ENCODE measurements around the gene SLIT3. TPM values are rescaled to one million over a fixed set of nuclear protein-coding genes. Genes with fewer than 3 reads are reported as not detected.

The SLIT3 gene
- total and polyA plus RNA-seq, 2 donors (not counting 3 experiments of a cell fraction or from before 2014, with no cell fraction given): 0.90 to 1.0 TPM

DNA sequence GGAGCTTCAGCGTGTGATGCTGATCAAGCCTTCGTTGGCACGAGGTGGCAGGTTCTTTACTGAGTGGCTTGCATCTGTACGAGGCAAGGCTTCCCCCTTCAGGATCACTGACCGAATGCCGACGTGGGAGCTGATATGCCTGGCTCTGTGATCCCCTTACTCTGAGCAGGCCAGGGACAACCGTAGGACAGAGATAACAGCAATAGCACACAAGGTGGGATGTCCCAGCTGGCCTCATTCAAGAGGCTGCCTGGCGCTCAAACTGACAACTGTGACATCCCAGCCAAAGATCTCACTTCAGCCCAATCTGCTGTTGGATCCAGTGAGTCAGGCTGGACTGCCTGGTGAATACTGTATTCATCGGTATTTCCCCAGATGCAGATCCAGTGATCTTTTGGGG lies 522.4 kb downstream of the SLIT3 start:
- no peaks in the 10 kb centered on the region for H3K4me1 ChIP-seq (ENCODE audit: control insufficient read depth, extremely low read depth, insufficient read depth, low read length)
- BruUV-seq (replicated peaks): no TSS peak
- dilution Hi-C loops (cut with MboI; ENCODE audit: extremely low pct_ligation_motif_present, low sequenced_read_pairs): no loop called here
- no peak overlapping the region for H2AFZ ChIP-seq (ENCODE audit: low read depth, low read length)
- H3K4me2 ChIP-seq (ENCODE audit: insufficient read depth, low read length): no peak overlapping the region
- no peak for FAIRE-seq
- TF ChIP-seq MAX (IDR thresholded peaks at IDR 0.05; ENCODE audit: insufficient read depth, insufficient read length): no peak
- H3K9ac ChIP-seq (replicated peaks; ENCODE audit: extremely low read depth, insufficient read depth, low read length): no peak overlapping the region
- intact Hi-C loops (cut with micrococcal nuclease): no loop called here
- CTCF ChIA-PET: no interaction called here
- H3K27me3 ChIP-seq (ENCODE audit: control insufficient read depth in 2 of 2, insufficient read depth in 2 of 2, low read length in 2 of 2): no peaks in the 10 kb centered on the region
- H3K4me3 ChIP-seq (replicated peaks in 1 of 3; ENCODE audit: insufficient read depth in 1 of 3, low read depth in 1 of 3, low read length in 3 of 3): no peak overlapping the region
- no peaks in the 10 kb centered on the region for H4K20me1 ChIP-seq (replicated peaks; ENCODE audit: control insufficient read depth, extremely low read depth, insufficient read depth, low read length)
- no peak for DNase-seq (ENCODE audit: low read depth, low spot score)
- no peak overlapping the region for H3K27ac ChIP-seq (ENCODE audit: insufficient read depth, low read depth, low read length)
- POLR2A ChIA-PET: no interaction called here
- no peaks in the 10 kb centered on the region for H3K9me1 ChIP-seq (replicated peaks; ENCODE audit: control insufficient read depth, extremely low read depth, insufficient read depth, low read length)
- H3K79me2 ChIP-seq (ENCODE audit: control insufficient read depth, insufficient read depth, low read length): no peaks in the 10 kb centered on the region
- H3K36me3 ChIP-seq (ENCODE audit: control insufficient read depth in 2 of 2, extremely low read depth in 1 of 2, insufficient read depth in 2 of 2, low read length in 2 of 2): no peaks in the 10 kb centered on the region
- H3K9me3 ChIP-seq (replicated peaks; ENCODE audit: control insufficient read depth, insufficient read depth, low read length): no peaks in the 10 kb centered on the region

GRCh38 chr5:168777651-168778050 lies 523.3 kb downstream of the SLIT3 start:
- H4K20me1 ChIP-seq (replicated peaks; ENCODE audit: control insufficient read depth, extremely low read depth, insufficient read depth, low read length): no peaks in the 10 kb centered on the region
- H3K36me3 ChIP-seq (ENCODE audit: control insufficient read depth in 2 of 2, extremely low read depth in 1 of 2, insufficient read depth in 2 of 2, low read length in 2 of 2): no peaks in the 10 kb centered on the region
- POLR2A ChIA-PET: no interaction called here
- no peak for FAIRE-seq
- H2AFZ ChIP-seq (ENCODE audit: low read depth, low read length): no peak overlapping the region
- no peaks in the 10 kb centered on the region for H3K9me3 ChIP-seq (replicated peaks; ENCODE audit: control insufficient read depth, insufficient read depth, low read length)
- intact Hi-C loops (cut with micrococcal nuclease) (no loop called here), dilution Hi-C loops (cut with MboI; ENCODE audit: extremely low pct_ligation_motif_present, low sequenced_read_pairs) (no loop called here)
- no peaks in the 10 kb centered on the region for H3K4me1 ChIP-seq (ENCODE audit: control insufficient read depth, extremely low read depth, insufficient read depth, low read length)
- TF ChIP-seq POLR2A (IDR thresholded peaks at IDR 0.05; ENCODE audit: low read depth, low read length) (no peak), FOS (IDR thresholded peaks at IDR 0.05; ENCODE audit: borderline replicate concordance, insufficient read depth, low read length) (no peak), JUN (IDR thresholded peaks at IDR 0.05; ENCODE audit: borderline replicate concordance, insufficient read depth, insufficient read length, low read depth) (no peak), MAX (IDR thresholded peaks at IDR 0.05; ENCODE audit: insufficient read depth, insufficient read length) (no peak), EZH2 (IDR thresholded peaks at IDR 0.05; ENCODE audit: borderline replicate concordance, low read depth, low read length, severe bottlenecking) (no peak), MYC (IDR thresholded peaks at IDR 0.05; ENCODE audit: low read depth, low read length) (no peak), POLR2AphosphoS5 (IDR thresholded peaks at IDR 0.05; ENCODE audit: insufficient read depth, low read depth, low read length) (no peak), GATA2 (IDR thresholded peaks at IDR 0.05; ENCODE audit: insufficient read depth, insufficient read length, low read depth, low read length) (no peak)
- TF ChIP-seq, protein P1, sequence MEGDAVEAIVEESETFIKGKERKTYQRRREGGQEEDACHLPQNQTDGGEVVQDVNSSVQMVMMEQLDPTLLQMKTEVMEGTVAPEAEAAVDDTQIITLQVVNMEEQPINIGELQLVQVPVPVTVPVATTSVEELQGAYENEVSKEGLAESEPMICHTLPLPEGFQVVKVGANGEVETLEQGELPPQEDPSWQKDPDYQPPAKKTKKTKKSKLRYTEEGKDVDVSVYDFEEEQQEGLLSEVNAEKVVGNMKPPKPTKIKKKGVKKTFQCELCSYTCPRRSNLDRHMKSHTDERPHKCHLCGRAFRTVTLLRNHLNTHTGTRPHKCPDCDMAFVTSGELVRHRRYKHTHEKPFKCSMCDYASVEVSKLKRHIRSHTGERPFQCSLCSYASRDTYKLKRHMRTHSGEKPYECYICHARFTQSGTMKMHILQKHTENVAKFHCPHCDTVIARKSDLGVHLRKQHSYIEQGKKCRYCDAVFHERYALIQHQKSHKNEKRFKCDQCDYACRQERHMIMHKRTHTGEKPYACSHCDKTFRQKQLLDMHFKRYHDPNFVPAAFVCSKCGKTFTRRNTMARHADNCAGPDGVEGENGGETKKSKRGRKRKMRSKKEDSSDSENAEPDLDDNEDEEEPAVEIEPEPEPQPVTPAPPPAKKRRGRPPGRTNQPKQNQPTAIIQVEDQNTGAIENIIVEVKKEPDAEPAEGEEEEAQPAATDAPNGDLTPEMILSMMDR (IDR thresholded peaks at IDR 0.05; ENCODE audit: extremely low read depth in 1 of 2, insufficient read depth in 1 of 2, low read depth in 1 of 2, low read length in 2 of 2): no peak
- H3K79me2 ChIP-seq (ENCODE audit: control insufficient read depth, insufficient read depth, low read length): no peaks in the 10 kb centered on the region
- no peak for DNase-seq (ENCODE audit: low read depth, low spot score)
- no peak overlapping the region for H3K4me2 ChIP-seq (ENCODE audit: insufficient read depth, low read length)
- BruUV-seq (replicated peaks): no TSS peak
- H3K4me3 ChIP-seq (replicated peaks in 1 of 3; ENCODE audit: insufficient read depth in 1 of 3, low read depth in 1 of 3, low read length in 3 of 3): no peak overlapping the region
- no peaks in the 10 kb centered on the region for H3K9me1 ChIP-seq (replicated peaks; ENCODE audit: control insufficient read depth, extremely low read depth, insufficient read depth, low read length)
- H3K27ac ChIP-seq (ENCODE audit: insufficient read depth, low read depth, low read length): no peak overlapping the region
- CTCF ChIA-PET: no interaction called here
- H3K27me3 ChIP-seq (ENCODE audit: control insufficient read depth in 2 of 2, insufficient read depth in 2 of 2, low read length in 2 of 2): no peaks in the 10 kb centered on the region
- no peak overlapping the region for H3K9ac ChIP-seq (replicated peaks; ENCODE audit: extremely low read depth, insufficient read depth, low read length)
